Dermis lymphatic vessel endothelial cell (primary cell): ENCODE measurements around the gene SCYGR1. TPM values are rescaled to one million over a fixed set of nuclear protein-coding genes. Genes with fewer than 3 reads are reported as not detected.

ENCODE experiments used
- total RNA-seq: library from RNA; depleted of rRNA; stranded (reverse); fragments of >200 nt; gene quantifications from 2 replicates; pipeline ENCODE4 v1.2.1, GENCODE V29; 2014

Gene SCYGR1, protein sequence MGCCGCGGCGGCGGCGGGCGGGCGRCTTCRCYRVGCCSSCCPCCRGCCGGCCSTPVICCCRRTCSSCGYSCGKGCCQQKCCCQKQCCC
- total RNA-seq = not detected in 2 replicates

DNA sequence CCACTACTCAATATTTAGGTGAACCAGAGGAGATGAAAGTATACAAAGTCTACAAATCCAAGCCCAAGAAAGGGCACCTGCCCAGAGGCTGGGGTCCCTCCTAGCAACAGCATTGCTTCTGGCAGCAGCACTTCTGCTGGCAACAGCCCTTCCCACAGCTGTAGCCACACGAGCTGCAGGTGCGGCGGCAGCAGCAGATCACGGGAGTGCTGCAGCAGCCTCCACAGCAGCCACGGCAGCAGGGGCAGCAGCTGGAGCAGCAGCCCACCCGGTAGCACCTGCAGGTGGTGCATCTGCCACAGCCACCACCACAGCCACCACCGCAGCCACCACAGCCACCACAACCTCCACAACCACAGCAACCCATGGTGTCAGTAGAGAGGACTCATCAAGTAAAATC, at the start of gene SCYGR1:
SCYGR1 (minus strand) TSS at position 367 of the 400 bp plus-strand sequence; CDS start at position 367, 0 bp downstream.

DNA sequence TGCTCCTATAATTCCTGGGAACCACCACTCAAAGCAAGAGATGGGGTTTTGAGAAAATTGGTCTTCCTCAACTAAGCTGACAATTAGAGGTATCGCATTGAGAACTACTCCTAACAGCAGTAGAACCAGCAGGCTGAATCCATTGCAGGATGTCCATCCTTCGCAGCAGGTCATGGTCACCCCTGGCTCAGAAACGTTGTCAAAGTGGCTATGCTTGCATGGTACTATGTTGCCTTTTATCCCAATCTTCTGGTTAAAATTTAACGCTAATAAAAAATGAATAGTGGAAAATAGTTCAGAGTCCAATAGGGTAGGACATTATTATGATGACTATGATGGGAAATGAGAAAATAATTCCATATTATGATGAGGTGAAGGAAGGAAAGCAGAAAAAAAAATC, 8.7 kb downstream of the SCYGR1 start, which contains the start of gene TM4SF20:
TM4SF20 (minus strand) TSS at position 212 of the 400 bp plus-strand sequence; CDS start at position 174, 38 bp downstream.

Other genes with a start within 250 kb of the SCYGR1 start
- gene COL4A4, start 223.7 kb downstream of the SCYGR1 start, total RNA-seq = under 0.01 TPM in 2 replicates
- gene COL4A3, start 223.3 kb downstream of the SCYGR1 start, total RNA-seq = 0.11 TPM in 1 of 2 replicates, not detected in the other
- 39.9 and 49.1 TPM in 2 replicates for gene MFF, start 62.7 kb downstream of the SCYGR1 start, total RNA-seq
- gene TM4SF20, start 8.6 kb downstream of the SCYGR1 start, total RNA-seq = not detected in 2 replicates
- gene AGFG1, start 84.2 kb upstream of the SCYGR1 start, total RNA-seq = 33.4 and 35.2 TPM in 2 replicates
- gene SCYGR2, start 210.9 kb upstream of the SCYGR1 start, total RNA-seq = not detected in 2 replicates
- not detected in 2 replicates for gene SCYGR3, start 226.9 kb upstream of the SCYGR1 start, total RNA-seq
- gene SCYGR4, start 229.5 kb upstream of the SCYGR1 start, total RNA-seq = not detected in 2 replicates